ENCODE results near the gene TMEM8B.
A peak's percentile ranks its signal among the peaks of the same experiment; 100 is the strongest.
"Not testable (repeated sequence)": the region's sequence is repeated elsewhere in the genome, so short reads cannot be mapped to it uniquely, and the experiment has no call there.

Gene TMEM8B

DNA sequence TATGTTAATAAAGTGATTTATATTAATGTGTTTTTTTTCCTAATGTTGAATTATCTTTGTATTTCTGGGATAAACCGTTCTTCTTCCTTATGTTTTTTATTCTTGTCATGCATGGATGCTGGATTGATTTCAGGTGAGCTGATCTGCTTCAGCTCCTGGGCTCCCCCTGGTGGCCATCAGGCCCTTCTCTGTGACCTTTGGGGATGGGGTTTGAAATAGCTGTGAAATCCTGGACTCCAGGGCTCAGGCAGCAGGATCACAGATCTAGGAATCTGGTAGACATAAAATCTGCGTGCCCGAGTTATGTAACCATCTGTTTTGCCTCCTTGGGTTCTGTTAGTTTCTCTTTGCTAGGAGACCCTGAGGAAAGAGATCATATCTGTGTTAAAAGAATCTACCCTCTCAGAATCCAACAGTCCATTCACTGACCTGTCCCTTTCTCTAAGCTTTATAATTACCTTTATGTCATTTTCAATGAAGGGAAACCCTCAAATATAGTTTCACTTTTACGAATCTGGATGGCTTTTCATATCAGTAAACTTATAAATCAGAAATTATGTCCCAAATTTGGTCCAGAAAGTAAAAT is 53.3 kb downstream of the TMEM8B start:
- TF ChIP-seq, protein P1, sequence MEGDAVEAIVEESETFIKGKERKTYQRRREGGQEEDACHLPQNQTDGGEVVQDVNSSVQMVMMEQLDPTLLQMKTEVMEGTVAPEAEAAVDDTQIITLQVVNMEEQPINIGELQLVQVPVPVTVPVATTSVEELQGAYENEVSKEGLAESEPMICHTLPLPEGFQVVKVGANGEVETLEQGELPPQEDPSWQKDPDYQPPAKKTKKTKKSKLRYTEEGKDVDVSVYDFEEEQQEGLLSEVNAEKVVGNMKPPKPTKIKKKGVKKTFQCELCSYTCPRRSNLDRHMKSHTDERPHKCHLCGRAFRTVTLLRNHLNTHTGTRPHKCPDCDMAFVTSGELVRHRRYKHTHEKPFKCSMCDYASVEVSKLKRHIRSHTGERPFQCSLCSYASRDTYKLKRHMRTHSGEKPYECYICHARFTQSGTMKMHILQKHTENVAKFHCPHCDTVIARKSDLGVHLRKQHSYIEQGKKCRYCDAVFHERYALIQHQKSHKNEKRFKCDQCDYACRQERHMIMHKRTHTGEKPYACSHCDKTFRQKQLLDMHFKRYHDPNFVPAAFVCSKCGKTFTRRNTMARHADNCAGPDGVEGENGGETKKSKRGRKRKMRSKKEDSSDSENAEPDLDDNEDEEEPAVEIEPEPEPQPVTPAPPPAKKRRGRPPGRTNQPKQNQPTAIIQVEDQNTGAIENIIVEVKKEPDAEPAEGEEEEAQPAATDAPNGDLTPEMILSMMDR (IDR thresholded peaks at IDR 0.05; ENCODE audit: borderline replicate concordance, control extremely low read depth, extremely low read depth, insufficient read depth, missing control alignments): peak; percentile 89
- DNase-seq (ENCODE audit: low spot score): peak; percentile 76
- in situ Hi-C loops (cut with MboI; ENCODE audit: low sequenced_read_pairs, unreplicated experiment): loop anchor here (10.0 kb wide), 1 partner anchor 58 kb away; the partner anchor contains the start of genes FAM221B and TMEM8B

DNA sequence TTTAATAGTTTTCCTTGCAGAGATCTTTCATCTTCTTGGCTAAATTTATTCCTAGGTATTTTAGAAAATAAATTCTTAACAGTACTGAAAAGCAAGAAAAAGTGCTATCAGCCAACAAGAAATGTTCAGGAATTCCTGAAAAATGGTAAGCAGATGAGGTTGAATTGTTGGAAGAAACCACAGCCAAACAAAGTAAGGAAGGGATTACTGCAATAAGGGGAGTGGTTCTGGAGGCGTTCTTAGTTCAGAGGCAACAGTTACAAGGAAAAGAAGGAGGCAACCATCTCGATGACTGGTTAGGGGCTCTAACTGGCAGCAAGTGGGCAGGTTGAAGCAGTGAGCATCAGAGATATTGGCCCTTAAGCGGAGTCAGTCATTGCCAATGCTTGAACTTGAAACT is 54.0 kb downstream of the TMEM8B start:
- in situ Hi-C loops (cut with MboI; ENCODE audit: low sequenced_read_pairs, unreplicated experiment): loop anchor here (10.0 kb wide), 1 partner anchor 58 kb away; the partner anchor contains the start of genes FAM221B and TMEM8B
- no peak for DNase-seq (ENCODE audit: low spot score)
- TF ChIP-seq, protein P1 (IDR thresholded peaks at IDR 0.05; ENCODE audit: borderline replicate concordance, control extremely low read depth, extremely low read depth, insufficient read depth, missing control alignments): no peak

DNA sequence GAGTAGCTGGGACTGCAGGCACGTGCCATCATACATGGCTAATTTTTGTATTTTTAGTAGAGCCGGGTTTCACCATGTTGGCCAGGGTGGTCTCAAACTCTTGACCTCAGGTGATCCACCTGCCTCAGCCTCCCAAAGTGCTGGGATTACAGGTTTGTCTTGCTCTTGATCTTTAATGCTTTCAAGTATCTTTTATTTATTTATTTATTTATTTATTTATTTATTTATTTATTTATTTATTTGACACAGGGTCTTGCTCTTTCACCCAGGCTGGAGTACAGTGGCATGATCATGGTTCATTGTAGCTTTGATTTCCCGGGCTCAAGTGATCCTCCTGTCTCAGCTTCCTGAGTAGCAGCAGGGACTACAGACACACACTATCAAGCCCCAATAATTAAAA is 55.9 kb downstream of the TMEM8B start:
- in situ Hi-C loops (cut with MboI; ENCODE audit: low sequenced_read_pairs, unreplicated experiment): loop anchor here (10.0 kb wide), 1 partner anchor 60 kb away; the partner anchor contains the start of genes FAM221B and TMEM8B
- DNase-seq (ENCODE audit: low spot score): not testable (repeated sequence)

DNA sequence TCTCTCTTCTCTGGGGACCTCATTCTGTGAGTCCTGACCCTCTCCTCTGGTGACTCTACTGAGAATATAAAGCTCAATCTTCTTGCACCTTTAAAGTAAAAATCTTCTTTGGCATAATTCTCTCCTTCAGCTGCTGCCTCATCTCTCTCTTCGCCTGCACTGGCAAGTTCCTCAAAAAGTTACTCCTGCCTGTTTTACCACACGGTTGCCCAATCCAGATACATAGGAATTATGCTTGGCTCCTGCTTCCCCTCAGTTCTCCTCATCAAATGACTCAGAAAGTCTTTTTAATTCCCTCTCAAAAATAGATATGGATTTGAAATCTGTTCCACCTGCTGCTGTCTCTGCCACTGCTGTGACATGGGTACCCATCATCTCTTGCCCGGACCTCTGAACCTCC is 62.6 kb downstream of the TMEM8B start:
- no peak for DNase-seq (ENCODE audit: low spot score)
- in situ Hi-C loops (cut with MboI; ENCODE audit: low sequenced_read_pairs, unreplicated experiment): no loop called here
- TF ChIP-seq, protein P1 (IDR thresholded peaks at IDR 0.05; ENCODE audit: borderline replicate concordance, control extremely low read depth, extremely low read depth, insufficient read depth, missing control alignments): no peak

DNA sequence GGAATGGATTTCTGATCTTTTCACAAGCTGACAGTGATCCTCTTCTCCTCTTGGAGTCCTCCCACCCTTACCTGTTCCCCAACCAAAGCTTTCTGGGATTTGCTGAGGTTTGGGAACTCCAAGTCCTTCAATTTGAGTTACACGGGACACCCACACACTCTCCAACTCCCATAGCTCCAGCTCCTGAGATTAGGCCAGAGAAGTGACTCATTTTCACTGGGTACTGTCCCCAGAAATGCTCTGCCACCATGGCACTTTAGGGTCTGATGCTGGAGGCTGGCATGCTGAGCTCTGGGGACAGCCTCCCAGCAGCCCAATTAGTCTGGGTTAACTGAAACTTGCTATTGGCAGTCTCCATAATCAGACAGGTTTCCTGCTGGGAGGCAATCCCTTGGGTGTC is 63.0 kb downstream of the TMEM8B start:
- DNase-seq (ENCODE audit: low spot score): no peak
- in situ Hi-C loops (cut with MboI; ENCODE audit: low sequenced_read_pairs, unreplicated experiment): no loop called here
- TF ChIP-seq, protein P1 (IDR thresholded peaks at IDR 0.05; ENCODE audit: borderline replicate concordance, control extremely low read depth, extremely low read depth, insufficient read depth, missing control alignments): no peak

DNA sequence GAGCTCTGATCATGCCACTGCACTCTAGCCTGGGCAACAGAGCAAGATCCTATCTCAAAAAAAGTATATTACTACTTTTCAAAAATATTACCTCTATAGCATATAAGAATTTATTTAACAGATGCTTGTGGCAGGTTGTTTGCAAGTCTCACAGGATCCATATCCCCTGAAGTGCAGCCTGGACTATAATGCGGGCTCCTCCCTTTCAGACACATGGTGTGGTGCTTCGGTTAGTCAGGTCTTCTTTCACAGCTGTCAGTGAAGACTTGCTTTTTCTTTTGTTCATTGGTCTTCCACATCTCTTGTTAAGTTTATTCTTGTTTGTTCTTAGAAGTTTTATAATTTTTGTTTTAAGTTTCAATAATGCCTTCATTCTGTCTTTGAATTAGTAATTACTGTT is 67.5 kb downstream of the TMEM8B start:
- TF ChIP-seq, protein P1 (IDR thresholded peaks at IDR 0.05; ENCODE audit: borderline replicate concordance, control extremely low read depth, extremely low read depth, insufficient read depth, missing control alignments): no peak
- in situ Hi-C loops (cut with MboI; ENCODE audit: low sequenced_read_pairs, unreplicated experiment): no loop called here
- DNase-seq (ENCODE audit: low spot score): no peak

DNA sequence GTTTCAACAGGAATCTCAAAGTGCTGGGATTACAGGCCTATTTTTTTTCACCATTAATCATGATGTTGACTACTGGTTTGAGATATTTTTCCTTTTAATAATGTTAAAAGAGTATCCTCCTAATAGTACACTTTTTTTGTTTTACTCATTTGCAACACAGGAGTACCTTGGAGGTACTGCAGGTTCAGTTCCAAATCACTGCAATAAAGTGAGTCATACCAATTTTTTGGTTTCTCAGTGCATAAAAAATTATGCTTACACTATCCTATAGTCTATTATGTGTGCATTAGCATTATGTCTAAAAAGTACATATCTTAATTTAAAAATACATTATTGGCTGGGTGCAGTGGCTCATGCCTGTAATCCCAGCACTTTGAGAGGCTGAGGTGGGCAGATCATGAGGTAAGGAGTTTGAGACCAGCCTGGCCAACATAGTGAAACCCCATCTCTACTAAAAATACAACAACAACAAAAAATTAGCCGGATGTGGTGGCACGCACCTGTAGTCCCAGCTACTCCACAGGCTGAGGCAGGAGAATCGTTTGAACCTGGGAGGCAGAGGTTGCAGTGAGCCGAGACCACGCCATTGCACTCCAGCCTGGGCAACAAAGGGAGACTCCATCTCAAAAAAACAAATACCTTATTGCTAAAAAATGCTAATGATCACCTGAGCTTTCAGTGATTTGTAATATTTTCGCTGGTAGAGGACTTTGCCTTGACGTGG is 68.5 kb downstream of the TMEM8B start:
- in situ Hi-C loops (cut with MboI; ENCODE audit: low sequenced_read_pairs, unreplicated experiment); DNase-seq (ENCODE audit: low spot score): not testable (repeated sequence)
